Fibroblast of skin of scalp (primary cell): ENCODE results near the gene GPR157.
"Not testable (repeated sequence)": the region's sequence is repeated elsewhere in the genome, so short reads cannot be mapped to it uniquely, and the experiment has no call there.

Experiments used
- DNase-seq: peaks from one replicate; pipeline ENCODE4 v3.0.0-alpha.2; 2013

The GPR157 gene

DNA sequence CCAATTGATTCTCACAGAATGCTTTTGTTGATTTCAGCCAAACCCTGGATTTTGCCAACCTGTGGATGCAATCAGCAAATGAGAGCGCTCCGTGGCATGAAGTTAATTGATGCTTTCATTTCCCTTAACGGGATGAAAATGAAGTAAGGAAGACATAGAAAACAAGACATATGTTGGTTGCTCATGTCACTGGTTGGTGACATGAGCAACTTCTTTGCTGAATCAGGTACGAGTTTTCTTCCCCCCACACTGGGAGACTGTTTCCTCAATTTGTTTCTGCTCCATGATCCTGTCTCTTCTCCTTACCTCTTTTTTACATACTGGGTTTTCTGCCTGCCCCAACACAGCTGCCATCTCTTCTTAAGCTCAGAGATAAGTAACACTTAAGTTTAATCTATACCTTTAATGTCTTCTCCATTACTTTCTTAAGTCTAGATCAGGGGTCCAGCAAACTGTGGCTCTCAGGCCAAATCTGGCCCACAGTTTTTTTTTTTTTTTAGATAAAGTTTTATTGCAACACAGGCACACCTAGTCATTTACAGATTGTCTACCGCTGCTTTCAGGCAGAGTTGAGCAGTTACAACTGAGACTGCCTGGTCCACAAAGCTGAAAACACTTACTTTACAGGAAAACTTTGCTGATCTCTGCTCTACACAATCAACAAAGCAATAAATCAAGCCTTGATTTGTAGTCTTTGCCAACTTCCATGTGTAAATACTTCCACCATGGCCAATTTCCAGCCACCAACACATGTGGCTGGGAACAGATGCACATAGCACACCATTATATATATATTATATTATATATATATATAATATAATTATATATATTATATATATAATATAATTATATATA is 13.3 kb downstream of the GPR157 start:
- DNase-seq, result no peak

DNA sequence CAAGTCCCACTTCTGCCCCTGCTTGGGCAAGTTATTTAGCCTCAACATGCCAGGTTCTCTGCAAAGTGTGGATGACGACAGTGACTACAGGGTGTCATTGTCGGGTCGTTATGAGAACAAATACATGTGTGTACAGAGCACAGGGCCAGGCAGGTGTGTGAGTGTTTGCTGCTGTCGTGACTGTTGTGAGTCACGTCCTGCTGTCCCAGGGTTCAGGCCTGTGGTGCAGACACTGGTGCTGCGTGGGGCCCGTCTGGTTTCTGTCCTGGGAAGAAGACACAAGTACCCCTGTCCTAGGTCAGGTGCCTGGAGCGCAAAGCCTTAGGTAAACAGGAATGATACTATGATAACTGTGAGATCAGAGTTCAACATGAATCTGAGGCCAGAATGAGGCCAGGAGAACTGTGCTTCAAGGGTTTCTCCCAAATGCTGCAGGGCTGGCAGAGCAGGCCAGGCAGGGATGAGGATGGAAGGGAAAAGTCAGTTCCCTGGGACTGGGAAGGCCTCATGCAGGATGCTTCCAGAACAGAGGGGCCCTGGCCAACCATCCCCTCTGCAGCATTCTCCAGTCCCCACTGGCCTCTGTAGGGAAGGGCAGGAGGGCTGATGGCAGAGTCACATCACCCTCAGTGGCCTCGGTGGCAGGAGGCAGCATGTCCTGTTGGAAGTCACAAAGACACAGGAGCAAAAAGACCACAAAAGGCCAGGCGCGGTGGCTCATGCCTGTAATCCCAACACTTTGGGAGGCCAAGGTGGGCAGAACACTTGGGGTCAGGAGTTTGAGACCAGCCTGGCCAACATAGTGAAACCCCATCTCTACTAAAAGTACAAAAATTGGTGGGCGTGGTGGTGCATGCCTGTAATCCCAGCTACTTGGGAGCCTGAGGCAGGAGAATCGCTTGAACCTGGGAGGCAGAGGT is 15.7 kb downstream of the GPR157 start:
- no peak for DNase-seq

DNA sequence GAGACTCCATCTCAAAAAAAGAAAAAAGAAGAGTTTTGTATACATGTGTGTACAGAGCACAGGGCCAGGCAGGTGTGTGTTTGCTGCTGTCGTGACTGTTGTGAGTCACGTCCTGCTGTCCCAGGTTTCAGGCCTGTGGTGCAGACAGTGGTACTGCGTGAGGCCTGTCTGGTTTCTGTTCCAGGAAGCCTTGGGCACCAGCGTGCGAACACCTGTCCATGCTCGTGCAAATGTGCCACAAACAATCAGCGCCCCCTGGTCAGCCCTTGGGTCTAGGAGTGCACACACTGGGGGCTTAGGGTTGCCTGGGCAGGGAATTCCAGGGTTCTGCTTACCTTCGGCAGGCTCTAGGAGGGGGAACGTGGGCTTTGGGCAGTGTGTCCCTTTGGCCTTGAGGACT is 16.9 kb downstream of the GPR157 start:
- no peak for DNase-seq

DNA sequence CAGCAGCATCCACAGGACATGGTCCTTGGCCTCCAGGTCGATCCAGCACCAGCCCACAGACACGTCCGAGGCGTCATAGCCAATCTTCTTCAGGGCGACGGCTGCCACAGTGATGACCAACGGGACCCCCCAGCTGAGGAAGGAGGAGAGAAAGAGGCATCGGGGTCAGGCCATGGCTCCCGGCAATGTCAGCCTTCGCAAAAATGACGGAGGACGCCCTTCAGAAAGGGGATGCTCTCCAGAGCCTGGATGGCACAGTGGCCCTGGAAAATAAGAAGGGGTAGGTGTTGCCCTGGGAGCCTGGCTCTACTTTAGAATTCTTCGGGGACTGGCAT is 17.6 kb downstream of the GPR157 start:
- no peak for DNase-seq

DNA sequence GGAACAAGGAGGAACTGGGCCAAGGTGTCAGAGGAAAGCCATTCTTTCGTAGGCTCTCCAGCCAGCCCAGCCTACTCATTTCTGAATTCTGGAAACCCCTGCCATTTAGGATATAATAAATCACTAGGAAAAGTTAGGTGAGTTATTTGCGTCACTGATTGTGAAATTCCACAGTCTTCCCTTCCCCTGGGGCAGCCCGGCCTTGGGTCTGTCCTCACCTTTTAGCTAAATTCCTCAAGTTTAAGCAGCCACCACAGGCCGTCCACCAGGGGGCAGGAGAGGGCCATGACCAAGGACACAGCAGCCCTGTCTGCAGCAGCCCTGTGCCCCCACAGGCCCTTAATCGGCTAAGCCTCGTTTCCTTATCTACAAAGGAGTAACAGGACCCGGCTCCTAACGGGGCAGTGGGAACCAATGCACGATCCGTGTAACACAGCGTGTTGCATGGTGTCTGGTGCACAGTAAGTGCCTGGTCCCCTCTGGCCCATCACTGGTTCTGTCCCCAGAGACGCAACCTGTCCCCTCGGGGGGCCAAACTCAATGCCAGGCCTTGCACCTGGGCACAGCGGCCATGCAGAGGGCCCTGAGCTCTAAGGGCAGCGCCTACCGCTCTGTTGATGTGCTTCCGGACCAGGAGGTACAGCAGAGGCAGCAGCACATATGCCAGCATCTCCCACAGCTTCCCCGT is 18.1 kb downstream of the GPR157 start:
- DNase-seq, result peak; percentile 82

DNA sequence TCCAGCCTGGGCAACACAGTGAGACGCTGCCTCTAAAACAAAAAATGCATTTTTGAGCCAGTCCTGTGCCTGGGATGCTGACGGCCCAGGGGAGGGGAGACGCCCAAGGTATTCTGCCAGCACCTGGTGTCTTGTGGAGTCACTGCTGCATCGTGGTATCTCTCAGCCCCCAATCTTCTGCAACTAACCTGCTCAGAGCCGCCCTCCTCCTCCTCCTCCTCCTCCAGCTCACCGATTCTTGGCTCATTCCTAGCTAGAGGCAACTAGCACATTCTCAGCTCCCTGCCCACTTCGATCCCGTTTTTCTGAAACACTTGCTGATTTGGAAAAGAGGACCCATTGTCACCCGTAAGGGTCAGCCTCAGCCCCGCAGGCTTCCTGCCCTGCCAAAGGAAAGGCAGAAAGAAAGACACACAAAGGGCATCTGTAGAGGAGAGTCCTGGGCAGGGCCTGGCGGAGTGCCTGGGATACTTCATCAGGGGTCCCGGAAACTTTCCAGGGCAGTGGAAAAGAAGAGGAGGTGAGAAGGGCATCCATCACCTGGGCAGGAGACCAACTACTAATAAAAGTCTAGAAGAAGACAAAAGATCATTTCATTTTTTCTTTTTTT is 20.7 kb downstream of the GPR157 start:
- DNase-seq, result no peak

DNA sequence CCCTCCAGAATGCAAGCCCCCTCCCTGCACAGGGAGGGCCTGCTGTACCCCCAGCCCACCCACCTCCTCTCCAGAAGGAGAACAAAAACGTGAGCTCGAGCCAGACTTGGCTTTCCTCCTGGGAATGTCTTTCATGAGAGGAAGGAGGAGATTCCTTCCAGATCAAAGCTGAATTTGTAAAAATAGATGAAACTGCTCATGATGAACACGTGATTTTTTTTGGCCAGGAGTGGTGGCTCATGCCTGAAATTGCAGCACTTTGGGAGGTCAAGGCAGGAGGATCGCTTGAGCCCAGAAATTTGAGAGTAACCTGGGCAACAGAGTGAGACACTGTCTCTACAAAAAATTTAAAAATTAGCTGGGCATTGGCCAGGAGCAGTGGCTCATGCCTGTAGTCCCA is 21.8 kb downstream of the GPR157 start:
- no peak for DNase-seq

DNA sequence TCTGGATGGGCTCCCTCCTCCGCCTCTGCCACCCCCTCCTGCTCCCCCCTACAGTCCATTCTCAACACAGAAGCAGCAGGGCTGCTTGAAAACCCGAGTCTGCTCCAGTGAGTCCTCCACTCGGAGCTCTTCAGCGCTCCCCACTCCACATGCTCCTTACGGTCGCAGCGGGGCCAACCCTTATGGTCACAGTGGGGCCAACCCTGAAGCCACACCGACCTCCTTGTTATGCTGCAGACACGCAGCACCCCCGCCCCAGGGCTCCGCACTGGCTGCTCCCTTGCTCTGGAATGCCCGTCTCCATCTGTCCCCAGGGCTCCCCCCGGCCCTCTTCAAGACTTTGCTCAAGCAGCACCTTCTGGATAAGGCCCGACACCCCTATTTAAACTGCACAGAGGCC is 22.6 kb downstream of the GPR157 start:
- DNase-seq, result no peak

DNA sequence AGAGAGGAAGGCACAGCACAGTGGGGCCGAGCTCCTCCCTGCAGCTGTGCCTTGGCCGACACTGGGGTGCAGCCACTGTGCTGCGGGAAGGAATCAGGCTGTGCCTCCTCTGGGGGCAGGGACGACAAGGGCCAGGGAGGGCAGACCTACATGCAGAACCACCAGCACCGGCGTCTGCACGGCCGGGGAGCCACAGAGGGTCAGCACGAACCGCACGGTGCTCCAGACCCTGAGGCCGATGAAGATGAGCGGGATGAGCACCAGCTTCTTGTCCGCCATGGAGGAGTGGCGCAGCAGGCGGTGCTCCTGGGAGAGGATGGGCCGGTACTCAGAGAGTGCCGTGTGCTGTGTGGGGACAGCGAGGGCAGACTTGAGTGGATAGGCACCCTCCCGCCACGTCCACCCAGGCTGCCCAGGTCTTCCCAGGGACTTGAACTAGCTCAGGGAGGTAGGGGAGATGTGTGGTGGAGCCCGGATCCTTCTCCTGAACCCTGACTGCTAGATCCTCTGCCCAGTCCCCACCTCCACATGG is 23.5 kb downstream of the GPR157 start:
- no peak for DNase-seq

DNA sequence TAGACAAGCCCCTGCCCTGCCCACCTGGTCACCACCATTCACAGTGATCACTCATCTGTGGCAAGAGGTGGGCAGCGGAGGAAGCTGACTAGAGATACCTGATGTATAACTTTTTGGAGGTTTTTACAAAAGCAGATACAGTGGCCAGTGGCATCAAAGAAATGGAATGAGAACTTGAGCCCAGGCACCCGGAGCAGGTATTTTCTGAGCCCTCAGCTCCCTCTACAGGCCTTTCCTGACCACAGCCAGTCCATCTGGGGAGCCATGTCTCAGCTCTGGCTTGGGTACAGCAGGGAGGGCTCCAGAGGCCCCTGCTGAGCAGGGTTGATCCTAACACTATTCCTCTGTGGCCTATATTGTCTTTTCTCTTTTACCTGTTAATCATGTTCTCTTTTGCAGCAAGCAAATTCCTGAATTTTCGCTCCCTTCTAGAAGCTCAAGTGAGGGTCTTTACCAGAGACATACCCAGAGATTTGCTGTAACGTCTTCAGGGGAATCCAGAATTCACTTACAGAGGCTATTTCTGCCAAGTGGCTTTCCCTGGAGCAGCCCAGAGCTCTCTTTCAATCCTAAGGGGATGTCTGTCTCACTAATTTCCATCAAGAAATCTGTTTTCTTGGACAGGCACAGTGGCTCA is 27.3 kb downstream of the GPR157 start:
- DNase-seq, result peak; percentile 69

DNA sequence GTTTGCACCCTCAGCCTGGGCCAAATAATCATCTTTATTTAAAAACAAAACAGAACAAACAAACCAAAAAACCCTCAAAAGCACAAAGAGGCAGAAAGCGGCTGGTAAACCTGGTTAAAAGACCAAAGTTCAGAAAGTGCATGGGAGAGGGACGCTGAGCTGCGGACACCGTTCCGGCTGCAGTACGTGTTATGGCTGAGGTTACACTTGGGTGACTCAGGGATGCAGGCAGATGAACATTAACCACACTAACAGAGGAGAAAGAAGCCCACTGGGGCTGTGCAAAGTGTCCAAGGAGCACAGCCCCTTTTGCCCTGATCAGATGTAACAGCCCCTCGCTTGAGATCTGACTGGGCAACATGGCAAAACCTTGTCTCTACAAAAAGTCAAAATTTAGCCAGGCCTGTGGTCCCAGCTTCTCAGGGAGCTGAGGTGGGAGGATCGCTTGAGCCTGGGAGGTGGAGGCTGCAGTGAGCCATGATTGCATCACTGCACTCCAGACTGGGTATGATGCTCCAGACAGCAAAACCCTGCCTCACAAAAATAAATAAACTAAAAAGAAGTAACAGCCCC is 28.3 kb downstream of the GPR157 start:
- no peak for DNase-seq

DNA sequence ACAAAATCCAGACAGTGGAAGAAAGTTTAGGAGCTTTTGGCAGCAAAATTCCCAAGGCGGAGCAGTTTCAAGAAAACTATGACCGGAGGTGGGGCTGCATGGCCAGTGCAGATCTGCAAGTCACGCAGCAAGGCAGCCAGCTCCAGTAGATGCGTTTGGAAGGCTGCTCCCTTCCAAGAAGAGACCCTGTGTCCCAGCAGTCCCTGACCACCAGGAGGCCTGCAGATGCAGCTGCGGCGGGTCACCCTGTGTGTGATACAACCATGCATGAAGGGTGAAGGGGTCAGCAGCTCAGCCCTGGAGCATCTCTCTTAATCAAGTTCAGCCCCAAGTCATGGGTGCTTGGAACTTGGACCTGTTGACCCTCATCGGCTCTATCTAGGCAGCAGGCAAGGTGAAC is 29.3 kb downstream of the GPR157 start:
- DNase-seq, result no peak

DNA sequence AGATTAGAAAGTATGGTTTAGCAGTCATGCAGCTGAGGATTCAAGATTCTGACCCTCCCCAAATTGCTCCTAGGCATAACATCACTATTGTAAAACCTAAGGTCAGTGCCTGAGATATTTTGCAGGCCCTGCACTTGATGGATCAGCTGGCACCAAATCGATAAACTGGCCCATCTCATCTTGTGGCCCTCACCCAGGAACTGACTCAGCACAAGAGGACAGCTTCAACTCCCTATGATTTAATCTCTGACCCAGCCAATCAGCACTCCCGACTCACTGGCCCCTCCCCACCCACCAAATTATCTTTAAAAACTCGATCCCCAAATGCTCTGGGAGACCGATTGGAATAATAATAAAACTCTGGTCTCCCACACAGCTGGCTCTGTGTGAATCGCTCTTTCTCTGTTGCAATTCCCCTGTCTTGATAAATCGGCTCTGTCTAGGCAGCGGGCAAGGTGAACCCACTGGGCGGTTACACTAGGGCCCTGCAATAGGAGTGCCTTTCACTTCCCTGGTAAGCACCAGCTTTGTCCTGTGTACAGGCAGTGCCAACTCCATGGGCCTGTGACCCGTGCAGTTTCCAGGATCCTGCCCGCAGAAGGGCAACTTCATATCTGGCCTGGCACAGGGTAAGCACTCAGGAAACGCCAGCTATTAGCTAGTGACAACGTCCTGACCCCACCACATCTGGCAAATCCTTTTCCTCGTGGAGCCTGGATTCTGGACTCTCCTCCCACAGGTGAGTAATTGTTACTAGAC is 30.8 kb downstream of the GPR157 start:
- no peak for DNase-seq

DNA sequence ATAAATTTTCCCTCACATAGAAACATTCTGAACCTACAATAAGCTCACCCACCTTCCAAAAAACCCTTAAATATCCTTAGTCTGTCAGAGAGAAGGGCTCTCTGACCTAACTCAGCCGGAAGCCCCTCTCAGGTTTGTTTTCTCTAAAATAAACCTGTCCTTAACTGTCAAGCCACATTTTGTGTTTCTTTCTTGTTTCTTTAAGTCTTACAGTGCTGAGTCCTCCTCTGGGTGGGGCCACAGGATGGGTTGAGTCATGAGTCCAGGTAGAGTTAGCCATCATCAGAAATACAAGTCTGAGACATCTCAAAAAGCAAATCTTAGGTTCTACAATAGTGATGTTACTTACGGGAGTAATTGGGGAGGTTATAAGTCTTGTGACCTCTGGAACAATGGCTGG is 33.1 kb downstream of the GPR157 start:
- DNase-seq, result no peak

DNA sequence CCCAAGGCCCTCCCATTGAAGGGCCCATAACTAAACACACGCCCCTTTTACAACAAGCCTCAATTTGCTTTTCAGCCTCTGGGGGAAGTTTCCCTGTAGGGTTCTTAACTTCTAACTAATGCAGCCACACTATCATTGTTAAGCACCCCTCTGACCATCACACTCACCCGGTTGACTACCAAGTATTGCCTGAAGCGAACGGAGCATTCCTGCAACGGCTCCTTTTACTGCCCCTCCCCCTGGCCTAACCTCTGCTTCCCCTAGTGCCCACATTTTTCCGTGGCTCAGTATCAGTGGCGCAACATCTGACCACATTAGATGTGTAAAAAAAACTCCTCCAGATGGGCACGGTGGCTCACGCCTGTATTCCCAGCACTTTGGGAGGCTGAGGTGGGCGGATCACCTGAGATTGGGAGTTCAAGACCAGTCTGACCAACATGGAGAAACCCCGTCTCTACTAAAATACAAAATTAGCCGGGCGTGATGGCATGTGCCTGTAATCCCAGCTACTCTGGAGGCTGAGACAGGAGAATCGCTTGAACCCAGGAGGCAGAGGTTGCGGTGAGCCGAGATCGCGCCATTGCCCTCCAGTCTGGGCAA is 34.8 kb downstream of the GPR157 start:
- DNase-seq, result not testable (repeated sequence)

DNA sequence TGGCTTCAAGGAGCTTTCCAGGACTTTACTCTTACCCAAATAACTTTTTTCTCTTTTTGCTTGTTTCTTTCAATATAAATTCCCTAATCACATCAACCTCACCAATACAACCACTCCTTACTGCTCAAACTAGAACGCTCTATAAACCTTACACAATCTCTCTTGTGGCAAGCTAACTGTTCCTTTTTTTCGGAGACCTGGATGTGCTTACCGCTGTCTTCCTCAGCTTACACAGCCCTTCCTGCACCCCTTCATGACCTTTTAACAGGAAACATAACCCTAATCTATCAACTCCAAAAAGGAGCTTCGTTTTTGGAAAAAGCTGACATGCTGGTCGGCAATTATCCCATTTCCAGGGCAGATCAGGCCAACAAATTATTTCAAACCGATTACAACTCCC is 35.3 kb downstream of the GPR157 start:
- DNase-seq, result no peak

DNA sequence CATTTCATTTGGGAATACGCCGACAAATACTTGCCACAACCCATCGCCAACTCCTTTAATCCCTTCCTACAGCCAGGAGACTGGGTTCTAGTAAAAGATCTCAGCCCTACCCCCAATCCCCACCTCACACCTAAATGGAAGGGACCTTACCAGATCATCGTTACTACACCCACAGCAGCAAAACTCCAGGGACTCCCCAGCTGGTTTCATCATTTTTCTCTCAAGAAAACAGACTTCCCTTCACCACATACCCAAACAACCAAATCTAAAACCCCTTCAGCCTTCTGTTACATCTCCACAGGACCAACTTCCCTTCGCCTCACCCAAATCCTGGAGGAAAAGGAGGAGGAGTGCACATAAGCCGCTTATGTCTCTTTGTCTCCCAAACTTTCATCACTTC is 35.8 kb downstream of the GPR157 start:
- no peak for DNase-seq

DNA sequence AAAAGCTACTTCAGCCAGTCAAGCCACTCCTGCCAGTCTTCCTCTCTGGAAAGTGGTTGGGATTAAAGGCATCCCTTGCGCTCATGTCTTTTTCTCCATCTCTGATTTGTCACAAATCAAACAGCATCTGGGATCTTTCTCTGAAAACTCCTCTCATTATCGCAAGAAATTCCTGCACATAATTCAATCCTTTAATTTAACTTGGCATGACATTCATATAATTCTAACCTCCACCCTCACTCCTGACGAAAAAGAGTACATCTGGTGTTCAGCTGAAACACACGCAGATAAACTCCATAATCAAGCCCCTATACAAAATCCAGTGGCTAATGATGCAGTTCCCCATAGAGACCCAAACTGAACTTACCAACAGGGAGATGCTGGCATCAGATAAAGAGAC is 40.1 kb downstream of the GPR157 start:
- DNase-seq, result no peak

DNA sequence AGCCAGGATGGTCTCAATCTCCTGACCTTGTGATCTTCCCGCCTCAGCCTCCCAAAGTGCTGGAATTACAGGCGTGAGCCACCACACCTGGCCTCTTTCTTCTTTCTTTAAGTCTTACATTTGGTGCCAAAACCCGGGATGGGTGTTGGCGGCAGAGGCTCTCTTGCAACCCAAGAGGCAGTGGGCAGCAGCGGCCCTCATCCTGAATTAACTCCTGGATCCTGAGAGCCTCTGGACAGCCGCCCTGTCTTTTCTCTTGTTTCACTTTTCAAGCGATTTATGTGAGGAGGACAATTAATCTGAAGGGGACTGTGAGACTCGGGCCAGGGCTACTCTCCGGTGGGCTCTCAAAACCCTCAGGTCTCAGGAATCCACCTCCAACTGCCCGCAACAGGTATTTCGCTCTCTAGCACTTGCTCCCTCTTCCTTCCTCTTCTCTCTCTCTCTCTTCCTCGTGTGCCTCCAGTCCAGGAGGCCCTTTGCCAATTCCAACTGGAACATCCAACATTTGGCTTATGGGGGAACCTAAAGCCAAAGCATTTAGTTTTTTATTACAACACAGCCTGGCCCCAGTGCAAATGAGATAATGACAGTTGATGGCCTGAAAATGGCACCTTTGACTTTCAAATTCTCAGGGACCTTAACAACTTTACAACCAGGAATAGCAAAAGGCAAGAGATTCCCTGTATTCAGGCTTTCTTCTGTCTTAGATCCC is 41.3 kb downstream of the GPR157 start:
- no peak for DNase-seq

DNA sequence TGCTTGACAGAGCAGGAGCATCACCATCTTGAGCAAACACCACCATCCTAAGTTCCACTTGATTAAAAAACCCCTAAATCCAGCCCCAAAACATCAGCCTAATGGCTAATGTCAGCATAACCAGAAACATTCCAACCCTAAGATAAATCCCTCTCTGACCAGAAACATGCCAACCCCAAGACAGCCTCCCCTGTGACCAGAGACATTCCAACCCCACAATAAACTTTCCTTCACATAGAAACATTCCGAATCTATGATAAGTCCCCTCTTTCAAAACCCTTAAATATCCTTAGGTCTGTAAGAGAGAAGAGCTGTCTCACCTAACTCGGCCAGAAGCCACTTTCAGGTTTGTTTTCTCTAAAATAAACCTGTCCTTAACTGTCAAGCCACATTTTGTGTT is 42.1 kb downstream of the GPR157 start:
- peak; percentile 61 for DNase-seq
